ENCODE results near the gene TM9SF1.

GRCh38 chr14:24160499-24160849 is 34.8 kb downstream of the TM9SF1 start:
- TF ChIP-seq CTCF (IDR thresholded peaks at IDR 0.05), result no peak
- no peak for TF ChIP-seq POLR2A (IDR thresholded peaks at IDR 0.05)

All from lower leg skin (tissue), 3 donors.